ENCODE measurements around the gene GNG5.

GNG5 gene

DNA sequence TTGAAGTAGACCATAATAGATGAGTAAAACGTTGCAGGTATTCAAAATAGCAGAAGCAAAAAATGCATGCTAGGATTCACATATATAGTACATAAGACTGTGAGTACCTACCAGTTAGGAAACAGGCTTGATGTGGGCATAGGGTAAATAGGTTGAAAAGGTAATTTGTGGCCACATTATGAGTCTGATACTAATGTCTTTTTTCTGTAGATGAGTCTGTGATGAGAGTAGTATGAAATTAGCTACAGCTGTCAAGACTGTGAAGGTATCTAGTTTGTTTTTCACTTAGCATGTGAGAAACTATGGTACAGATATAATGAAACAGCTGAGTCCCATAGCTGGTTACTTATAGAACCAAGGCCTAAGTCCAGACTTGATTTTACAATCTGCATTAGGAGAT, 12.6 kb downstream of the GNG5 start:
- ChIA-PET CTCF (interaction anchor here (1.0 kb wide), 1 partner anchor 13 kb away, joined by 4 read pairs; no protein-coding TSS in a partner anchor), POLR2A (no interaction called here)
- TF ChIP-seq FOXK2 (IDR thresholded peaks at IDR 0.05) (no peak), NFRKB (IDR thresholded peaks at IDR 0.05) (no peak), ARNT (IDR thresholded peaks at IDR 0.05) (no peak), L3MBTL2 (conservative IDR thresholded peaks at IDR 0.05) (no peak), ELF4 (IDR thresholded peaks at IDR 0.05) (no peak), BHLHE40 (IDR thresholded peaks at IDR 0.05; ENCODE audit: borderline replicate concordance) (no peak), FOXA1 (IDR thresholded peaks at IDR 0.05) (no peak)
- TF ChIP-seq, protein P1, sequence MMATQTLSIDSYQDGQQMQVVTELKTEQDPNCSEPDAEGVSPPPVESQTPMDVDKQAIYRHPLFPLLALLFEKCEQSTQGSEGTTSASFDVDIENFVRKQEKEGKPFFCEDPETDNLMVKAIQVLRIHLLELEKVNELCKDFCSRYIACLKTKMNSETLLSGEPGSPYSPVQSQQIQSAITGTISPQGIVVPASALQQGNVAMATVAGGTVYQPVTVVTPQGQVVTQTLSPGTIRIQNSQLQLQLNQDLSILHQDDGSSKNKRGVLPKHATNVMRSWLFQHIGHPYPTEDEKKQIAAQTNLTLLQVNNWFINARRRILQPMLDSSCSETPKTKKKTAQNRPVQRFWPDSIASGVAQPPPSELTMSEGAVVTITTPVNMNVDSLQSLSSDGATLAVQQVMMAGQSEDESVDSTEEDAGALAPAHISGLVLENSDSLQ (IDR thresholded peaks at IDR 0.05): no peak
- DNase-seq (ENCODE audit: extremely low spot score): no peak

DNA sequence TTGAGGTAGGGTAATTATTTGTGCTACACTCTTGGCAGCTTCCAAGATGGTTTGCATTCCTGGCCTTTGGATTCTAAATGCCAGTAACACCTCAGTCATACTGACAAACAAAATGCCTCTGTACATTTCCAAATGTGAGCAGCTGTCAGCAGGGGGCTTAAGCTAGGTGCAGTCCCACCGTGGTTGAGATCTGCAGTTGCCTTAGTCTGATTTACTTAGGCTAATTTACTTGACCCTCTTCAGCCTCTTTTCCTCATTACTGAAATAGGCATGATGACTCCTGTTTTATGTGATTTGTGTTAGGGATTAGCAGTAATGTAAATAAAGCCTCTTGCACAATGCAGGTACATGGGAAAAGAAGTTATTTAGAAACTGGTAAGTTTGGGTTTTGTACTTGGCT, 13.7 kb downstream of the GNG5 start:
- ChIA-PET POLR2A (interaction anchor here (1.5 kb wide), 1 partner anchor 14 kb away, joined by 3 read pairs; the partner anchor contains the start of gene GNG5), CTCF (no interaction called here)
- TF ChIP-seq LEF1 (IDR thresholded peaks at IDR 0.05; ENCODE audit: borderline replicate concordance) (no peak), FOXK2 (IDR thresholded peaks at IDR 0.05) (no peak), CTBP1 (IDR thresholded peaks at IDR 0.05; ENCODE audit: borderline replicate concordance) (no peak), NFRKB (IDR thresholded peaks at IDR 0.05) (no peak), HDGF (IDR thresholded peaks at IDR 0.05; ENCODE audit: borderline replicate concordance) (no peak), ARNT (IDR thresholded peaks at IDR 0.05) (no peak), ELF4 (IDR thresholded peaks at IDR 0.05) (no peak), FOXM1 (IDR thresholded peaks at IDR 0.05; ENCODE audit: borderline replicate concordance) (no peak), SUZ12 (IDR thresholded peaks at IDR 0.05) (no peak)
- no peak for DNase-seq (ENCODE audit: extremely low spot score)

DNA sequence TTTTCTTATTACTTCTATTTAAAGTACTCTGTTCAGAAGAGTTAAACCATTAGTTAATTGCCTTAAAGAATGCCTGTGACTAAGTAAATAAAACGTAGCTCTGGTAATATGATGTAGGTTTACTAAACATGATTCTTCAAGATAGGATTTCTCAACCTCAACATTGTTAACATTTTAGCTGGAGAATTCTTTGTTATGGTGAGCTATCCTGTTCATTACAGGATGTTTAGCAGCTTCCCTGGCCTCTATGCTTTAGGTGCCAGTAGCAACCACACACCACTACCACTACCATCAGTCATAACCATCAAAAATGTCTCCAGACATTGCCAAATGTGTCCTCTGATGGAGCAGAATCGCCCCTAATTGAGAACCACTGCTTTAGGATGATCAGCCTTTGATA, 16.6 kb downstream of the GNG5 start:
- no peak for DNase-seq (ENCODE audit: extremely low spot score)
- ChIA-PET POLR2A (interaction anchor here (0.6 to 0.9 kb wide), 2 partner anchors 15 to 16 kb away, joined by 3 read pairs; partner anchors contain the start of gene SPATA1), CTCF (no interaction called here)
- TF ChIP-seq, protein P1 (IDR thresholded peaks at IDR 0.05): no peak
- TF ChIP-seq SP1 (IDR thresholded peaks at IDR 0.05): no peak
- TF ChIP-seq FOXM1 (IDR thresholded peaks at IDR 0.05; ENCODE audit: borderline replicate concordance): no peak
- TF ChIP-seq L3MBTL2 (conservative IDR thresholded peaks at IDR 0.05): no peak
- TF ChIP-seq FOXA1 (IDR thresholded peaks at IDR 0.05): no peak
- TF ChIP-seq ARNT (IDR thresholded peaks at IDR 0.05): no peak
- no peak for TF ChIP-seq CTBP1 (IDR thresholded peaks at IDR 0.05; ENCODE audit: borderline replicate concordance)
- no peak for TF ChIP-seq LEF1 (IDR thresholded peaks at IDR 0.05; ENCODE audit: borderline replicate concordance)
- TF ChIP-seq NFRKB (IDR thresholded peaks at IDR 0.05): no peak
- TF ChIP-seq SUZ12 (IDR thresholded peaks at IDR 0.05): no peak
- TF ChIP-seq FOXK2 (IDR thresholded peaks at IDR 0.05): no peak
- no peak for TF ChIP-seq TARDBP (IDR thresholded peaks at IDR 0.05)
- TF ChIP-seq ZNF384 (IDR thresholded peaks at IDR 0.05): no peak
- no peak for TF ChIP-seq HDGF (IDR thresholded peaks at IDR 0.05; ENCODE audit: borderline replicate concordance)

DNA sequence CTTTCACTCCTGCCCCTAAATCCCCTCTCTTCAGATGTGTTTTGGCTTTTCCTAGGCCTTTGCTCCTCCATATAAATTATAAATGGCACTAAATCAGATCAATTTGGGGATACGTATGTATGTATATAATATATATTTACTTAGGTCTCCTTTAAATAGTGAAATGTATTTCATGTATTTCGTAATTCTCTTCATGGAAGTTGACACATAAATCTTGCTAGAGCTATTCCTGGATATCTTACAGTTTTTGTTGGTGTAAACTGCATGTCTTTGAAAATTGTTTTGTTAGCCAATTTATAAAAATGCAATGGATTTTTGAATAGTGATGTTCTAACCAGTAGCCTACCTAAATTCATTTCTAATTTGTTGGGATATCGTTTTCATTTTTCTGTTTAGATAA, 18.3 kb downstream of the GNG5 start:
- CTCF ChIA-PET: no interaction called here
- TF ChIP-seq ARNT (IDR thresholded peaks at IDR 0.05) (no peak), ELF4 (IDR thresholded peaks at IDR 0.05) (no peak), NFRKB (IDR thresholded peaks at IDR 0.05) (no peak), CTBP1 (IDR thresholded peaks at IDR 0.05; ENCODE audit: borderline replicate concordance) (no peak), FOXM1 (IDR thresholded peaks at IDR 0.05; ENCODE audit: borderline replicate concordance) (no peak), ZNF384 (IDR thresholded peaks at IDR 0.05) (no peak), TARDBP (IDR thresholded peaks at IDR 0.05) (no peak), LEF1 (IDR thresholded peaks at IDR 0.05; ENCODE audit: borderline replicate concordance) (no peak), BHLHE40 (IDR thresholded peaks at IDR 0.05; ENCODE audit: borderline replicate concordance) (no peak), L3MBTL2 (conservative IDR thresholded peaks at IDR 0.05) (no peak), SP1 (IDR thresholded peaks at IDR 0.05) (no peak), HDGF (IDR thresholded peaks at IDR 0.05; ENCODE audit: borderline replicate concordance) (no peak)
- POLR2A ChIA-PET: no interaction called here
- no peak for DNase-seq (ENCODE audit: extremely low spot score)

DNA sequence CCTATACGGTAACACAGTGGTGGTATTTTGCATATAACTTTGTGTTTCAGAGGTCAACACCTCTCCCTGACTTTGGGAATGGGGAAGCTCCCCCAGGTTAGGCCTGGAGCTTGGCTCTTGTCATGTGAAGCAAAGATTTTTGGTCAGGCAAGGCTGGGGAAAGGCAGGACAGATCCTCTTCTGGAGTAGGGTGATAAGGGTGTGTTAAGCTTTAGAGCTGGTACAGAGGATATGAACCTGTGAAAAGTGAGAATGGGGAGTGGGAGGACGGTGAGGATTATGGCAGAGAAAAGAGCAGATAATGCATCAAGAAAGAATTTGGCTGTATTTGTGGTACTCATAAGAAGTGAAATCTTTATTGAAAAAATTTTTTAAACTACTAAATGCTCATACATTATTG, 25.1 kb downstream of the GNG5 start:
- CTCF ChIA-PET: interaction anchor here (1.0 kb wide), 1 partner anchor 13 kb away, joined by 4 read pairs; no protein-coding TSS in a partner anchor
- POLR2A ChIA-PET: no interaction called here
- no peak for DNase-seq (ENCODE audit: extremely low spot score)
- TF ChIP-seq FOXK2 (IDR thresholded peaks at IDR 0.05) (no peak), FOXA1 (IDR thresholded peaks at IDR 0.05) (no peak), BHLHE40 (IDR thresholded peaks at IDR 0.05; ENCODE audit: borderline replicate concordance) (no peak), ELF4 (IDR thresholded peaks at IDR 0.05) (no peak), NFRKB (IDR thresholded peaks at IDR 0.05) (no peak), ARNT (IDR thresholded peaks at IDR 0.05) (no peak), LEF1 (IDR thresholded peaks at IDR 0.05; ENCODE audit: borderline replicate concordance) (no peak), SP1 (IDR thresholded peaks at IDR 0.05) (no peak), ZNF384 (IDR thresholded peaks at IDR 0.05) (no peak), CTBP1 (IDR thresholded peaks at IDR 0.05; ENCODE audit: borderline replicate concordance) (no peak), FOXM1 (IDR thresholded peaks at IDR 0.05; ENCODE audit: borderline replicate concordance) (no peak), TARDBP (IDR thresholded peaks at IDR 0.05) (no peak), HDGF (IDR thresholded peaks at IDR 0.05; ENCODE audit: borderline replicate concordance) (no peak), L3MBTL2 (conservative IDR thresholded peaks at IDR 0.05) (no peak), SUZ12 (IDR thresholded peaks at IDR 0.05) (no peak)
- TF ChIP-seq, protein P1 (IDR thresholded peaks at IDR 0.05): no peak

DNA sequence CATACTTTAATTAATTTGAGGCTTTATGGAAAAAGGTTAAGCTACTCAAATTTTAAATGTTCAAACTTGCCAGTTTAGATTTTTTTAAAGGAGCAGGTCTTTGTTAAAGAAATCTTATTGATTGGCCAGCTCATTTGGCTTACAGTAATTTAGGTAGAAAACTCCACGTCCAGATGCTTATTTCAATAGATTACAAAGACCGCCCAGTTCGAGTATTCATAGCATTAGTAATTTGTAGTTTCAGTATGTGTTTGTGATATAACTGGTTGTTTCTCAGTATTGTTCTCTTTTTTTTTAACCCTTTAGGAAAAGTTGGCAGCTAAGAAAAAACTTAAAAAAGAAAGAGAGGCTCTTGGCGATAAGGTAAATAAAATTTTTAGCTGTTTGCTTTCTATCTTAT, 25.7 kb downstream of the GNG5 start:
- TF ChIP-seq HDGF (IDR thresholded peaks at IDR 0.05; ENCODE audit: borderline replicate concordance) (no peak), SP1 (IDR thresholded peaks at IDR 0.05) (no peak), FOXM1 (IDR thresholded peaks at IDR 0.05; ENCODE audit: borderline replicate concordance) (no peak), SUZ12 (IDR thresholded peaks at IDR 0.05) (no peak), L3MBTL2 (conservative IDR thresholded peaks at IDR 0.05) (no peak), BHLHE40 (IDR thresholded peaks at IDR 0.05; ENCODE audit: borderline replicate concordance) (no peak), LEF1 (IDR thresholded peaks at IDR 0.05; ENCODE audit: borderline replicate concordance) (no peak), FOXA1 (IDR thresholded peaks at IDR 0.05) (no peak), NFRKB (IDR thresholded peaks at IDR 0.05) (no peak), ZNF384 (IDR thresholded peaks at IDR 0.05) (no peak)
- TF ChIP-seq, protein P1 (IDR thresholded peaks at IDR 0.05): no peak
- POLR2A ChIA-PET: interaction anchor here (0.9 to 1.6 kb wide), 3 partner anchors 23 to 93 kb away, joined by 3 to 15 read pairs (median 6); partner anchors contain the start of genes CTBS, GNG5 and SPATA1
- DNase-seq (ENCODE audit: extremely low spot score): no peak
- CTCF ChIA-PET: interaction anchor here (1.0 to 1.3 kb wide), 2 partner anchors 13 to 124 kb away, joined by 3 to 4 read pairs; no protein-coding TSS in a partner anchor
